HepG2 (cell line): ENCODE measurements around the gene SLC6A17. TPM values are rescaled to one million over a fixed set of nuclear protein-coding genes. Genes with fewer than 3 reads are reported as not detected.

ENCODE experiments used
- ATAC-seq: fragments of 200-7000 bp; cut with Tn5 transposase; 3 replicates; pipeline ENCODE4 v1.9.1; 2020; ENCODE audit warnings: mild to moderate bottlenecking, moderate library complexity
- BruUV-seq: library from RNA; stranded (reverse); fragments of 400-500 nt; replicated peaks from 2 replicates; lab custom pipeline; 2021; lab: Mats Ljungman, UMichigan
- CTCF ChIA-PET: fragments of 300-600 bp; formaldehyde crosslinking; extraction: SDS; loops from one replicate; lab custom pipeline; 2021; ENCODE audit warnings: low total read pairs, inconsistent platforms, low intra/inter-chr PET ratio; lab: Yijun Ruan, JAX
- POLR2A ChIA-PET: fragments of 350-600 bp; sonication (Branson Sonifier 250); formaldehyde crosslinking; loops from one replicate; lab custom pipeline; 2020; ENCODE audit warnings: antibody characterized with exemption, inconsistent platforms; lab: Yijun Ruan, JAX
- DNase-seq: peaks from one replicate; pipeline ENCODE4 v3.0.0-alpha.2; 2015; ENCODE audit warnings: low spot score
- FAIRE-seq: peaks from 3 replicates; lab custom pipeline; 2011; peaks lifted over from hg19 to GRCh38; lab: Jason Lieb, UNC
- H2AFZ ChIP-seq: one replicate; pipeline ENCODE4 v1.6.1; 2011; ENCODE audit warnings: low read length, inconsistent platforms
- H3K27ac ChIP-seq: fragments of 300-600 bp; 3 replicates; pipeline ENCODE4 v1.8.0; 2011; ENCODE audit warnings: mixed run types, mild to moderate bottlenecking, mixed read lengths, low read length, inconsistent platforms; ENCODE audit not compliant: insufficient read depth; ENCODE audit errors: extremely low read length
- H3K27me3 ChIP-seq, 2 experiments: fragments of 200-600 bp in 1 of 2; 2 replicates in 1 of 2; 3 replicates in 1 of 2; pipeline versions ENCODE4 v1.6.0 to v1.8.0; 2011; ENCODE audit warnings: low read length in 2 of 2, mild to moderate bottlenecking in 2 of 2, moderate library complexity in 2 of 2, inconsistent platforms in 1 of 2; ENCODE audit not compliant: insufficient read depth in 2 of 2, control insufficient read depth in 1 of 2
- H3K36me3 ChIP-seq, 2 experiments: fragments of 200-600 bp in 1 of 2; replicated peaks in 1 of 2; 2 replicates in 1 of 2; 3 replicates in 1 of 2; pipeline versions ENCODE4 v1.5.1 to v1.8.0; 2011; ENCODE audit warnings: low read length in 2 of 2, inconsistent platforms in 1 of 2; ENCODE audit not compliant: insufficient read depth in 2 of 2, control insufficient read depth in 1 of 2
- H3K4me1 ChIP-seq: 2 replicates; pipeline ENCODE4 v1.5.1; 2012; ENCODE audit warnings: low read length, inconsistent platforms; ENCODE audit not compliant: insufficient read depth
- H3K4me2 ChIP-seq: 2 replicates; pipeline ENCODE4 v1.6.0; 2011; ENCODE audit warnings: low read depth, low read length, inconsistent platforms
- H3K4me3 ChIP-seq, 3 experiments: fragments of 200-600 bp in 1 of 3; sonication (generic), shearing (Covaris generic) in 1 of 3; replicated peaks in 1 of 3; 2 replicates each; pipeline ENCODE4 v1.5.1; 2011 to 2016; ENCODE audit warnings: low read length in 3 of 3, inconsistent platforms in 2 of 3, low read depth in 2 of 3, mild to moderate bottlenecking in 2 of 3, control low read depth in 1 of 3, mixed read lengths in 1 of 3; ENCODE audit not compliant: insufficient read depth in 1 of 3
- H3K79me2 ChIP-seq: one replicate; pipeline ENCODE4 v1.6.1; 2011; ENCODE audit warnings: low read length, inconsistent platforms; ENCODE audit not compliant: insufficient read depth
- H3K9ac ChIP-seq: 2 replicates; pipeline ENCODE4 v1.6.0; 2011; ENCODE audit warnings: mild to moderate bottlenecking, low read depth, low read length, inconsistent platforms; ENCODE audit not compliant: insufficient read depth
- H3K9me3 ChIP-seq: 2 replicates; pipeline ENCODE4 v1.5.1; 2012; ENCODE audit warnings: mild to moderate bottlenecking, low read length
- H4K20me1 ChIP-seq: 2 replicates; pipeline ENCODE4 v1.6.0; 2011; ENCODE audit warnings: inconsistent platforms, mild to moderate bottlenecking, low read length, moderate library complexity; ENCODE audit not compliant: insufficient read depth
- ESRRA ChIP-seq: sonication (generic); formaldehyde crosslinking; IDR thresholded peaks from 2 replicates; pipeline ENCODE4 v1.5.1; 2020; ENCODE audit warnings: mild to moderate bottlenecking, low read depth, missing genetic modification reagents
- HNF4G ChIP-seq, 2 experiments: sonication (generic) in 1 of 2; formaldehyde crosslinking in 1 of 2; IDR thresholded peaks; 2 replicates each; pipeline versions ENCODE4 v1.4.0 to v1.6.1; 2011 to 2020; ENCODE audit warnings: borderline replicate concordance in 2 of 2, low read depth in 2 of 2, mild to moderate bottlenecking in 2 of 2, low read length in 1 of 2, missing genetic modification reagents in 1 of 2, moderate library complexity in 1 of 2
- MIXL1 ChIP-seq: IDR thresholded peaks from 2 replicates; pipeline ENCODE4 v1.6.1; 2016
- RBM39 ChIP-seq: fragments of 200-400 bp; formaldehyde crosslinking; IDR thresholded peaks from one replicate; pipeline ENCODE4 v1.6.1; 2018; ENCODE audit warnings: antibody characterized with exemption, mild to moderate bottlenecking, low read depth, low read length; ENCODE audit not compliant: poor library complexity, severe bottlenecking
- RELA ChIP-seq: sonication (generic); formaldehyde crosslinking; IDR thresholded peaks from 2 replicates; pipeline ENCODE4 v1.4.0; 2020; ENCODE audit warnings: missing genetic modification reagents
- SMARCC2 ChIP-seq: fragments of 450-650 bp; IDR thresholded peaks from 2 replicates; pipeline ENCODE4 v1.6.1; 2017; ENCODE audit warnings: antibody characterized with exemption, mild to moderate bottlenecking
- SYNCRIP ChIP-seq: fragments of 200-400 bp; formaldehyde crosslinking; IDR thresholded peaks from 2 replicates; pipeline ENCODE4 v1.6.1; 2018; ENCODE audit warnings: mild to moderate bottlenecking, low read depth, low read length; ENCODE audit not compliant: insufficient read depth
- ZNF496 ChIP-seq: sonication (generic); formaldehyde crosslinking; IDR thresholded peaks from 2 replicates; pipeline ENCODE4 v1.8.1; 2023; ENCODE audit warnings: mild to moderate bottlenecking, moderate library complexity, missing genetic modification reagents; ENCODE audit not compliant: insufficient replicate concordance
- WGBS: methylation state at CpG from one replicate; pipeline ENCODE4 v1.1.6; 2017; ENCODE audit warnings: low lambda C conversion rate; 5-methylcytosine and 5-hydroxymethylcytosine counted together
- in situ Hi-C: cut with HindIII; loops from 2 replicates; pipeline ENCODE4 v1.10.0; 2017; ENCODE audit warnings: low pct_unique_long_range_greater_than_20kb; ENCODE audit not compliant: extremely low pct_ligation_motif_present
- intact Hi-C: fragments of 100-400 bp; cut with micrococcal nuclease; formaldehyde crosslinking; loops from one replicate; pipeline ENCODE4 v1.10.0; 2022; ENCODE audit not compliant: unreplicated experiment
- polyA plus RNA-seq, 8 experiments: library from polyadenylated mRNA; depleted of rRNA in 3 of 8; stranded (reverse) in 7 of 8; unstranded in 1 of 8; fragments of >200 nt; fragmentation: Illumina TruSeq in 4 of 8; extraction: Trizol in 4 of 8; gene quantifications; 2 replicates each; pipeline versions ENCODE4 v1.2.1 to v1.2.3, GENCODE V29; 2011 to 2016; ENCODE audit warnings: low read depth in 4 of 8, missing spikeins in 1 of 8, mixed read lengths in 1 of 8; ENCODE audit not compliant: insufficient read depth in 1 of 8
- total RNA-seq, 5 experiments: library from RNA; depleted of rRNA; stranded (reverse); fragments of >200 nt; fragmentation: Illumina TruSeq; extraction: Trizol; gene quantifications; 2 replicates each; pipeline ENCODE4 v1.2.3, GENCODE V29; 2016; ENCODE audit warnings: low read depth in 1 of 5
- TF ChIP-seq, protein P1 (sequence below): sonication (generic); formaldehyde crosslinking; IDR thresholded peaks from 2 replicates; pipeline ENCODE4 v1.5.1; 2020; ENCODE audit warnings: missing genetic modification reagents, mild to moderate bottlenecking, borderline replicate concordance
- TF ChIP-seq, protein P2 (sequence below): sonication (generic); formaldehyde crosslinking; IDR thresholded peaks from 2 replicates; pipeline ENCODE4 v1.5.1; 2020; ENCODE audit warnings: missing genetic modification reagents, mild to moderate bottlenecking, borderline replicate concordance

The SLC6A17 gene
- total and polyA plus RNA-seq, 2 of the 13 experiments (the other 11 are each of a cell fraction or from before 2014, with no cell fraction given) = not detected

DNA sequence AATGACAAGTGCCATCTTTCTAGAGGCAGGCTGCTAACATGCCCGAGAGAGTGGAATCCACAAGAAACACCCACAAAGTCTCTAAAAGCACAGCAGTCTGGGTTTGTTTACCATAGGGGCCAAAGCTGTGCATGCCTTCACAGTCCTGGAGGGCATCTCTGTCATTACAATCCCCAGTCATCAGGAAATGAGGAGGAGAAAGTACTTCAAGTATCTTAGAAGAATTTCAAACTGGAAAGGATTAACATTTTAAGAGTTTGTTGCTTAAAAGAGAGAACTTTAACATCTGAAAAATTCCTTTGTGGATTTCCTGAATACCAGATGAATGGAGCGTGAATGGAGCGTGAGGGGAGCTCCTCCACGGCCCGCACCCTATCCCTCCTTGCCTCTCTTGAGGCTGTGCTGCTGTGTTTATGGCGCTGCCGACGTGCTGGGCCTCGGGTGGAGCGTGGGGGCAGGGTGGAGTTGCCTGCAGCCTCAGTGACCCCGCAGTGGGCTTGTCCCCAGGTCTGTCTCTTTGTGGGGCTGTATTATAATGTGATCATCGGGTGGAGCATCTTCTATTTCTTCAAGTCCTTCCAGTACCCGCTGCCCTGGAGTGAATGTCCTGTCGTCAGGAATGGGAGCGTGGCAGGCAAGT is 23.3 kb downstream of the SLC6A17 start:
- 7% methylated on average over 9 of the region's 15 CpGs for WGBS
- Histone ChIP-seq H3K9me3 (no peaks in the 10 kb centered on the region), H3K4me2 (no peak overlapping the region), H3K36me3 (no peaks in the 10 kb centered on the region), H3K4me1 (no peaks in the 10 kb centered on the region), H3K27ac (no peak overlapping the region), H4K20me1 (no peaks in the 10 kb centered on the region), H3K9ac (no peak overlapping the region), H2AFZ (no peak overlapping the region), H3K79me2 (no peaks in the 10 kb centered on the region), H3K4me3 (no peak overlapping the region), H3K27me3 (peaks cover 4 to 44% of the 10 kb centered on the region in 2 experiments)
- CTCF ChIA-PET = no interaction called here
- POLR2A ChIA-PET = no interaction called here
- FAIRE-seq (no peak), ATAC-seq (no peak), DNase-seq (no peak)
- intact Hi-C loops = no loop called here
- no TSS peak for BruUV-seq
- in situ Hi-C loops = no loop called here
- TF ChIP-seq, protein P1, sequence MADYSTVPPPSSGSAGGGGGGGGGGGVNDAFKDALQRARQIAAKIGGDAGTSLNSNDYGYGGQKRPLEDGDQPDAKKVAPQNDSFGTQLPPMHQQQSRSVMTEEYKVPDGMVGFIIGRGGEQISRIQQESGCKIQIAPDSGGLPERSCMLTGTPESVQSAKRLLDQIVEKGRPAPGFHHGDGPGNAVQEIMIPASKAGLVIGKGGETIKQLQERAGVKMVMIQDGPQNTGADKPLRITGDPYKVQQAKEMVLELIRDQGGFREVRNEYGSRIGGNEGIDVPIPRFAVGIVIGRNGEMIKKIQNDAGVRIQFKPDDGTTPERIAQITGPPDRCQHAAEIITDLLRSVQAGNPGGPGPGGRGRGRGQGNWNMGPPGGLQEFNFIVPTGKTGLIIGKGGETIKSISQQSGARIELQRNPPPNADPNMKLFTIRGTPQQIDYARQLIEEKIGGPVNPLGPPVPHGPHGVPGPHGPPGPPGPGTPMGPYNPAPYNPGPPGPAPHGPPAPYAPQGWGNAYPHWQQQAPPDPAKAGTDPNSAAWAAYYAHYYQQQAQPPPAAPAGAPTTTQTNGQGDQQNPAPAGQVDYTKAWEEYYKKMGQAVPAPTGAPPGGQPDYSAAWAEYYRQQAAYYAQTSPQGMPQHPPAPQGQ (CRISPR knock-in tag) = no peak
- TF ChIP-seq, protein P2, sequence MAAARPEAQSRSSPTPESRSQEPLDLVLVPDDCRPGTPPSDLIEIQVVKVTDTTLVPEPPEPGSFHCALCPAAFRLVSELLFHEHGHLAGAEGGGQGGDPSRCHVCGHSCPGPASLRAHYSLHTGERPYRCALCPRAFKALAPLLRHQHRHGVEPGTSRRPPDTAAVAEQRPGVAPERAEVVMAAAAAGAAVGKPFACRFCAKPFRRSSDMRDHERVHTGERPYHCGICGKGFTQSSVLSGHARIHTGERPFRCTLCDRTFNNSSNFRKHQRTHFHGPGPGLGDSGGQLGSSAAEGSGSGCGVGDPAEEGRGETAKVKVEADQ (CRISPR knock-in tag) = no peak
- no peak for TF ChIP-seq ZNF496 (CRISPR knock-in tag)
- TF ChIP-seq HNF4G (IDR thresholded peaks at IDR 0.05; ENCODE audit: borderline replicate concordance, low read depth, low read length) = no peak
- TF ChIP-seq HNF4G (CRISPR knock-in tag; IDR thresholded peaks at IDR 0.05; ENCODE audit: borderline replicate concordance, low read depth) = no peak
- TF ChIP-seq MIXL1 (CRISPR knock-in tag) = no peak
- TF ChIP-seq RBM39 = no peak
- no peak for TF ChIP-seq SMARCC2
- TF ChIP-seq ESRRA = no peak
- TF ChIP-seq RELA (CRISPR knock-in tag) = no peak
- TF ChIP-seq SYNCRIP = no peak
